ENCODE measurements around the gene HOXB1. TPM values are rescaled to one million over a fixed set of nuclear protein-coding genes. Genes with fewer than 3 reads are reported as not detected.
A peak's percentile ranks its signal among the peaks of the same experiment; 100 is the strongest.
"Not testable (repeated sequence)": the region's sequence is repeated elsewhere in the genome, so short reads cannot be mapped to it uniquely, and the experiment has no call there.

HOXB1 gene
- total RNA-seq, 4 donors from 2014 or later = 0.19 TPM; not detected in 3

DNA sequence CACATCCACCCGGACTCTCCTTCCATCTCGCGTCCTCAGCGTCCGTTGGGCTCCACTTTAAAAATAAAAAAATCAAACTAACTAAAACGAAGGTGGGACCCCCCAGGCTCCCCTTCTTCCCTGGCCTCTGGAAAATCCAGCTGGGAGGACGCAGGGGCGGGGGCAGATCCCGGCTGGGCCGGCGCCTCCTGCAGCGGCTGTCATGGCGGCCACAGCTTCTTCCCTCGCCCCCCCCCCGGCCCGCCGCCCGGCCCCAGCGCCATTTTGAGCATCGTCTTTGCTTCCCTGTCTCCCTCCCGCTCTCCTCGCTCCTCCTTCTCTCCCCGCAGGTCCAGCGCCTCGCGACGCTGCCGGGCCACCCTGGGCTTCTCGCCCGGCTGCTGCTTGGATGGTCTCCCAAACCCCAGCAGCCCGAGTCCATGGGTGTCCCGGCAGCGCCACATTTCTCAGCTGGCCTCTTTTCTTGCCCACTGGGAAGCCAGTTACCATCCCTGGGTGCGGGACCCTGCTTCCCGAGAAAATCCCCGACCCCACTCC is 10.8 kb upstream of the HOXB1 start:
- WGBS, 2 donors = 6 to 14% methylated on average over 17 to 30 of the region's 36 CpGs
- Histone ChIP-seq H3K9me3 (no peaks in the 10 kb centered on the region), H3K27me3 (peaks cover 0 to 54% (median 0%) of the 10 kb centered on the region in 4 donors), H3K36me3 (no peaks in the 10 kb centered on the region), H3K4me3 (peak overlapping the region; percentile 53 to 80 (median 72)), H3K27ac (peak overlapping the region; percentile 91 to 95 (median 93)), H3K4me1 (peaks cover 7 to 59% (median 17%) of the 10 kb centered on the region in 3 donors)
- no peak for DNase-seq
- TF ChIP-seq POLR2A (IDR thresholded peaks at IDR 0.05) = no peak
- TF ChIP-seq, protein P1, sequence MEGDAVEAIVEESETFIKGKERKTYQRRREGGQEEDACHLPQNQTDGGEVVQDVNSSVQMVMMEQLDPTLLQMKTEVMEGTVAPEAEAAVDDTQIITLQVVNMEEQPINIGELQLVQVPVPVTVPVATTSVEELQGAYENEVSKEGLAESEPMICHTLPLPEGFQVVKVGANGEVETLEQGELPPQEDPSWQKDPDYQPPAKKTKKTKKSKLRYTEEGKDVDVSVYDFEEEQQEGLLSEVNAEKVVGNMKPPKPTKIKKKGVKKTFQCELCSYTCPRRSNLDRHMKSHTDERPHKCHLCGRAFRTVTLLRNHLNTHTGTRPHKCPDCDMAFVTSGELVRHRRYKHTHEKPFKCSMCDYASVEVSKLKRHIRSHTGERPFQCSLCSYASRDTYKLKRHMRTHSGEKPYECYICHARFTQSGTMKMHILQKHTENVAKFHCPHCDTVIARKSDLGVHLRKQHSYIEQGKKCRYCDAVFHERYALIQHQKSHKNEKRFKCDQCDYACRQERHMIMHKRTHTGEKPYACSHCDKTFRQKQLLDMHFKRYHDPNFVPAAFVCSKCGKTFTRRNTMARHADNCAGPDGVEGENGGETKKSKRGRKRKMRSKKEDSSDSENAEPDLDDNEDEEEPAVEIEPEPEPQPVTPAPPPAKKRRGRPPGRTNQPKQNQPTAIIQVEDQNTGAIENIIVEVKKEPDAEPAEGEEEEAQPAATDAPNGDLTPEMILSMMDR (IDR thresholded peaks at IDR 0.05) = no peak
- intact Hi-C loops (cut with DNase I) = loop anchor here (5.0 kb wide), 1 partner anchor 36 kb away; the partner anchor contains the start of gene HOXB4

DNA sequence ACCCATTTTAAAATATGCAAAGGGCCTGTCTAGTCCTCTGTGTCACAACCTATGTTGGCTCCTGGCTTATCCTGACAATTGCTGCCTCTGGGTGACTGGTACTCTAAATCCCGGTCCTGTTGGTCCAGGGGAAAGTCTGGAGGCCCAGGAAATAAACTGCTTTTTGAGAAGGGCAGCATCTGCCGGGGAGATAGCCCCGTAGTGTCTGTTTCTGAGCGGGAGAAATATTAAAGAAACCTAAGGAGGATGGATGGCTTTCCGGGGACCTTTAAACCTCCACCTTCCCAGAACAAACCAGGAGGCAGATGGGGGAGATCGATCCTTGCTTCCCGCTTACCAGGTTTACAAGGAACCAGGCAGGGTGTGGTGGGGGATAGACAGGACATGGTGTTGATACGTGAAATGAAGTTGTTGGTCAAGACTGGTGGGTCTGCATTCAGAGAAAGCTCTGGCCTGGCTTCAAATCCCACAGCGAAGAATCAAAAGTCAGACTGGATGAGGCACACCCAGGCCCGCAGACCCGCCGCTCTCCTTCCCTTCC is 10.3 kb upstream of the HOXB1 start:
- Histone ChIP-seq H3K4me1 (peaks cover 7 to 54% (median 11%) of the 10 kb centered on the region in 3 donors), H3K27ac (peak overlapping the region; percentile 91 to 95 (median 93)), H3K9me3 (no peaks in the 10 kb centered on the region), H3K36me3 (no peaks in the 10 kb centered on the region), H3K27me3 (peaks cover 0 to 51% (median 0%) of the 10 kb centered on the region in 4 donors), H3K4me3 (peak overlapping the region; percentile 53 to 80 (median 72))
- intact Hi-C loops (cut with DNase I) = loop anchor here (5.0 kb wide), 1 partner anchor 36 kb away; the partner anchor contains the start of gene HOXB4
- DNase-seq = no peak
- WGBS, 2 donors = 17 to 27% methylated on average over 9 of the region's 12 CpGs
- TF ChIP-seq, protein P1 (IDR thresholded peaks at IDR 0.05) = no peak
- TF ChIP-seq POLR2A (IDR thresholded peaks at IDR 0.05) = no peak

DNA sequence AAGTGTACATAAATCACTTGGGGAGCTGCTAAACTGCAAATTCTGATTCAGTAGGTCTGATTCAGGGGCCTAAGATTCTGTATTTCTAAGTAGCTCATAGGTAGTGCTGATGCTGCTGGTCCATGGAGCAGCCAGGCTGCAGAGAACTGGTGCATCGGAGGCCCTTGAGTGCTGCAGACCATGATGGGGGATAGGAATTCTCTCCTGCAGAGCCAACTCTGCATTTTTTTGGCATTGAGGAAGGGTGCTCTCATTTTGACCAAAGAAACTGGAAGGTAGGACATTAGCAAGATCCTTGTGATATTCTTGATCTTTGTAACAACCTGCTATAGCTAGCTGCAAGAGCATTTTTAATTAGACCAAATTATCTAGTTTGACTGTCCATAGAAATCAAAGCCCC is 9.4 kb upstream of the HOXB1 start:
- TF ChIP-seq POLR2A (IDR thresholded peaks at IDR 0.05) = no peak
- TF ChIP-seq, protein P1 (IDR thresholded peaks at IDR 0.05) = no peak
- Histone ChIP-seq H3K4me1 (peaks cover 2 to 45% (median 5%) of the 10 kb centered on the region in 3 donors), H3K36me3 (no peaks in the 10 kb centered on the region), H3K27me3 (peaks cover 0 to 47% (median 0%) of the 10 kb centered on the region in 4 donors), H3K9me3 (no peaks in the 10 kb centered on the region), H3K27ac (peak overlapping the region in 3 of 4 donors; percentile 92 to 95 (median 94)), H3K4me3 (no peak overlapping the region)
- 80 to 90% methylated on average over 1 of the region's 1 CpG for WGBS, 2 donors
- intact Hi-C loops (cut with DNase I) = loop anchor here (5.0 kb wide), 1 partner anchor 37 kb away; the partner anchor contains the start of gene HOXB4
- DNase-seq = no peak

DNA sequence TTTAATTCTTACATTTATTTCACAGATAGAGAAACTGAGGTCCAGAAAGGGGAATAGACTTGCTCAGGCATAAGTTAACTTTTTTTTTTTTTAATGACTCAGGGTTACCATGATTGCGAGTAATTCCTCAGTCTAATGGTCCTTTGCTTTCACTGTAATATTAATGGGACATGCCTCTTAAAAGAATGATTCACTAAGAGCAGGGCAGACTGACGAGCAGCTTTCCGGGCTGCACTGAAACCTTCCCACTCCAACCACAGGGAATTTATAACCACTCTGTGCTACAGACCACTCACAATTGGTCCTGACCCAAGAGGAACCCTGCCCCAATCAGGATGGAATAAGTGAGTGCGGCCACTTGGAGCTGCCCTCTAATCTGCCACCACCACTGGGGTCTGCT is 8.4 kb upstream of the HOXB1 start:
- Histone ChIP-seq H3K4me1 (peaks cover 0 to 37% (median 0%) of the 10 kb centered on the region in 3 donors), H3K4me3 (no peak overlapping the region), H3K27ac (no peak overlapping the region), H3K27me3 (peaks cover 0 to 36% (median 0%) of the 10 kb centered on the region in 4 donors), H3K9me3 (no peaks in the 10 kb centered on the region), H3K36me3 (no peaks in the 10 kb centered on the region)
- TF ChIP-seq, protein P1 (IDR thresholded peaks at IDR 0.05) = no peak
- TF ChIP-seq POLR2A (IDR thresholded peaks at IDR 0.05) = no peak
- 63 to 68% methylated on average over 4 of the region's 4 CpGs for WGBS, 2 donors
- intact Hi-C loops (cut with DNase I) = no loop called here
- no peak for DNase-seq

DNA sequence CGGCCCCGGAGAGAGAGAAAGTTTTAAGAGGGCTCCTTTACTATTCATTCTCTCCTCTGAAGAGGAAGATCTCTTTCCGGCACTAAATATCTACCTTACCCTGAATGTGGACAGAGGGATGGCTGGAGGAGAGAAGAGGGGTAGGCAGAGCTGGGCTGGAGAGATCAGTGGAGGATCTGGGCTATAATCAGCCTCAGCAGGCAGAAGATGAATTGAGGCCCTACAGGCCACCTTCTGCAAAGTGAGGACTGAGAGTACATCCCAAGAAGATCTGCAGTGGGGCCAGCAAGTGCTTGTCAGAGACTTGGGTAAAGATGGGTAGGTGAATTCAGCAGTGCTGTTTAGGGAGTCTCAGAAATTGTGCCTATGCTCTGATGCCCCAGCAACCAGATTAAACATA is 6.5 kb upstream of the HOXB1 start:
- Histone ChIP-seq H3K36me3 (no peaks in the 10 kb centered on the region), H3K9me3 (no peaks in the 10 kb centered on the region), H3K4me3 (no peak overlapping the region), H3K27ac (no peak overlapping the region), H3K27me3 (peaks cover 0 to 18% (median 0%) of the 10 kb centered on the region in 4 donors), H3K4me1 (peaks cover 0 to 25% (median 0%) of the 10 kb centered on the region in 3 donors)
- DNase-seq = no peak
- WGBS, 2 donors = 100% methylated on average over 1 of the region's 3 CpGs; no CpG with 5 or more reads in 1 of the 2 donors
- TF ChIP-seq, protein P1 (IDR thresholded peaks at IDR 0.05) = no peak
- no peak for TF ChIP-seq POLR2A (IDR thresholded peaks at IDR 0.05)
- intact Hi-C loops (cut with DNase I) = no loop called here

DNA sequence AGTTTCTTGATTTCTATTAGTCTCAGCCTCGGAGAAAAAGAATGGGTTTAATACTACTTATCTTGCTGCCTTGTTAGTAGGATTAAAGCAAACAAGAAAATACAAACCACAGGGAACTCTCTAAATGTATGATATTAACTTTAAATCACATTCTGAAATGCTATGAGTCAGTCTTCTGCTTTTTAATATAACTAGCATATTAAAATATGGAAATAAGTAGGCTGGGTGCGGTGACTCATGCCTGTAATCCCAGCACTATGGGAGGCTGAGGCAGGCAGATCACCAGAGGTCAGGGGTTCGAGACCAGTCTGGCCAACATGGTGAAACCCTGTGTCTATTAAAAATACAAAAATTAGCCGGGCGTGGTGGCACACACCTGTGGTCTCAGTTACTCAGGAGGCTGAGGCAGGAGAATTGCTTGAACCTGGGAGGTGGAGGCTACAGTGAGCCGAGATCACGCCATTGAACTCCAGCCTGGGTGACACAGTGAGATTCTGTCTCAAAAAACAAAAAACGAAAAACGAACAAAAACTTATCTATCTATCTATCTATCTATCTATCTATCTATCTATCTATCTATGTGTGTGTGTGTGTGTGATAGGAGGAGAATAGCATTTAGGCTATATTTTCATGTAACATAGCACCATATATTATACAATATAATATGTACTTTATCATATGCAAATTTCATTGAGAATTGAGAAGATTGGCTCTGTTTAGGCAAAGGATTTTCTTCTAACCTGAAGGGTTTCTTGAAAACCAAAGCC is 5.2 kb upstream of the HOXB1 start:
- 80 to 82% methylated on average over 9 of the region's 9 CpGs for WGBS, 2 donors
- intact Hi-C loops (cut with DNase I); H3K27ac ChIP-seq; DNase-seq; H3K36me3 ChIP-seq; H3K4me3 ChIP-seq; H3K27me3 ChIP-seq; H3K9me3 ChIP-seq: not testable (repeated sequence)
- H3K4me1 ChIP-seq = peaks cover 0 to 12% (median 0%) of the 10 kb centered on the region in 3 donors
